Effector memory CD4-positive, alpha-beta T cell (primary cell): ENCODE results near the gene MPPED1.

Experiments used
- DNase-seq, 3 donors: peaks; one replicate each; pipeline ENCODE4 v3.0.0-alpha.2; 2020
- H3K27ac ChIP-seq: 2 replicates; pipeline ENCODE4 v1.7.0; 2013; ENCODE audit warnings: mild to moderate bottlenecking, low read length, moderate library complexity; ENCODE audit not compliant: insufficient read depth, poor library complexity, severe bottlenecking
- H3K27me3 ChIP-seq: replicated peaks from 2 replicates; pipeline ENCODE4 v1.7.0; 2013; ENCODE audit warnings: mild to moderate bottlenecking, low read length; ENCODE audit not compliant: insufficient read depth, control insufficient read depth, poor library complexity, severe bottlenecking
- H3K36me3 ChIP-seq: 2 replicates; pipeline ENCODE4 v1.7.0; 2013; ENCODE audit warnings: mild to moderate bottlenecking, low read length, moderate library complexity; ENCODE audit not compliant: control insufficient read depth, insufficient read depth
- H3K4me1 ChIP-seq: 2 replicates; pipeline ENCODE4 v1.7.0; 2013; ENCODE audit warnings: low read length, mild to moderate bottlenecking; ENCODE audit not compliant: control insufficient read depth, insufficient read depth, poor library complexity, severe bottlenecking
- H3K4me3 ChIP-seq: 2 replicates; pipeline ENCODE4 v1.7.0; 2013; ENCODE audit warnings: low read length, low read depth, mild to moderate bottlenecking; ENCODE audit not compliant: insufficient read depth, poor library complexity, severe bottlenecking
- H3K9me3 ChIP-seq: 2 replicates; pipeline ENCODE4 v1.7.0; 2013; ENCODE audit warnings: mild to moderate bottlenecking, low read length, moderate library complexity; ENCODE audit not compliant: control insufficient read depth

MPPED1 gene

DNA sequence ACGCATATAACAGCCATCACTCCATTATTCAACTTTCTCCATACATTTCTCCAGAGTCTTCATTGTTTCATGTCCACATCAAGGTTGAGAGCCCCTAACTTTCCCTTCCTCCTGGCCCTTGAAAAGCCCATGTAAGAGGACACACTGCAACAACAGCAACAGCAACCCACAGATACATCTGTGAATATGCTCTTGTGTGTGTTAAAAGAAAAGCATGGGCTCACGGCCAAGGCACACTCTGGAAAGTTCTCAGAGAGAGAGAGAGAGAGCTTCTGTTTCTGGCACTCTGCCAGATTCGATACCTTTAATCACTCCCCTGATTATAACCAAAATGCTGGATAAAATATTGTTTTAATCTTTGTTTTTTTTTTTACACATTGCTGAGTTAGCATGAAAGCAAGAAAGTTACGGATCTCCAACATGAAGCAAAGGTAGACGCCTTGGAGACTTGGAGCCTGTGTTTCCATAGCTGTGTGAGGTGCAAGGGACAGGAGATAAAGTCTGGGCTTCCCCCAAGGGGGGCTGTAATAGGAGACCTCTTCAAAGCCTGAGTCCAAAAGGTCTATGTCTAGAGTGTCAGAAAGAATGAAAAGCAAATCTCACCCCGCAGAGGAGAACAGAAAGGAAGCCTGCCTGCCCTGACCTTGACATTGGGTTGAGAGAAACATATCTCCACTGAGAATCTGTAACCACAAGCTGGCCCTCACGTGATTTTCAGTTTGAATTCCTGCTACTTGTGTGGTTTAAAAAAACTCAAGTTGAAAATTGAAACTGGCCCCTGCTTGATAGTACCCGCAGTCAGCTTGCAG lies 33.7 kb upstream of the MPPED1 start:
- DNase-seq: no peak
- Histone ChIP-seq H3K9me3 (no peaks in the 10 kb centered on the region), H3K27ac (no peak overlapping the region), H3K4me3 (no peak overlapping the region), H3K36me3 (no peaks in the 10 kb centered on the region), H3K4me1 (no peaks in the 10 kb centered on the region), H3K27me3 (no peaks in the 10 kb centered on the region)

DNA sequence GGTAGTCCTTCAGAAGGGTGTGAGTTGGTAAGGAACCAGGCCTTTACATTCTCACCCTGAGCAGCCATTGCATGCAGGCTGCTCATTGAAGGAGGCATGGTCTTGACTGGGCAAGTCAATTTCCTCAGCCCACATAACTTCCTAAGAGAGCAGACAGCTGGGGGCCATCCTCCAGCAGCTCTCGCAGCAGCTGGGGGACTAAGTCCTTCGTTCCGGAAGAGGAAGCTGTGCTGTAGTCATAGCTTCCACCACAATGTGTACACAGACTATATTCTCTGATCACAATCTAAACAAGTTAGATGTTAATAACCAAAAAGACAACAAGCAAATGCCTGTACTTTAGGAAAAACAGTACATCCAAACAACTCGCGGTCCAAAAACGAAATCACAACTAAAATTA lies 30.1 kb upstream of the MPPED1 start:
- Histone ChIP-seq H3K4me3 (no peak overlapping the region), H3K27ac (no peak overlapping the region), H3K4me1 (peaks cover 6% of the 10 kb centered on the region), H3K27me3 (no peaks in the 10 kb centered on the region), H3K9me3 (no peaks in the 10 kb centered on the region), H3K36me3 (no peaks in the 10 kb centered on the region)
- no peak for DNase-seq

- Histone ChIP-seq H3K27me3 (no peaks in the 10 kb centered on the region), H3K4me3 (no peak overlapping the region), H3K9me3 (no peaks in the 10 kb centered on the region), H3K4me1 (peaks cover 9% of the 10 kb centered on the region), H3K27ac (no peak overlapping the region), H3K36me3 (no peaks in the 10 kb centered on the region)
- DNase-seq: no peak
These were observed 27.0 kb upstream of the MPPED1 start for GRCh38 chr22:43384863-43385262.

DNA sequence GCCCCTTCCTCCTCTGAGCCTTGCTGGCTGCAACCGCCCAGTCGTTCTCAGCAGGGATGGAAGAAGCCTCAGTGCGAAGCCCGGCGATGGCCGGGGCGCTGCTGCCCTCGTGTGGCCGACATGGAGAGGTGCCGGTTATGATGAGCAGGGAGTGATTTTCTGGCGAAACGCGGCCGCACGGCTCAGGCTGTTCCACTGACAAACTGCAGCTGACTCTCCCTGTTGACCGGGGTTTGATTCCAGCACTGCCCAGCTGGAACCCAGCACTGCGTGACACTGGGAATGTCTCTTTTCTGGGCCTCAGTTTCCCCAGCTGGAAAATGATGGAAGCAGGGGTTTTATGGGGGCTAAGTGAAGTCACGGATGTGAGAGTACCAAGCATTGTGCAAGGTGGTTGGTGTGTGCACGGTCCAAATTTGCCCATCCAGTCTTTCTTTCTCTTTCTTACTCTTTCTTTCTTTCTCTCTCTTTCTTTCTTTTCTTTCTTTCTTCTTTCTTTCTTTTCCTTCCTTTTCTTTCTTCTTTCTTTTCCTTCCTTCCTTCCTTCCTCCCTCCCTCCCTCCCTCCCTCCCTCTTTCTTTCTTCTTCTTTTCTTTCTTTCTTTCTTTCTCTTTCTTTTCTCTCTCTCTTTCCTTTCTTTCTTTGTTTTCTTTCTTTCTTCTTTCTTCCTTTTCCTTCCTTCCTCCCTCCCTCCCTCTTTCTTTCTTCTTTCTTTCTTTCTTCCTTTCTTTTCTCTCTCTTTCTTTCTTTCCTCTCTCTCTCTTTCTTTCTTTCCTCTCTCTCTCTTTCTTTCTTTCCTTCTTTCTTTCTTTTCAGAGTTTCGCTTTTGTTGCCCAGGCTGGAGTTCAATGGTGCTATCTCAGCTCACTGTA lies 25.8 kb upstream of the MPPED1 start:
- Histone ChIP-seq H3K4me1 (peaks cover 9% of the 10 kb centered on the region), H3K9me3 (no peaks in the 10 kb centered on the region), H3K27me3 (no peaks in the 10 kb centered on the region), H3K36me3 (no peaks in the 10 kb centered on the region), H3K27ac (no peak overlapping the region), H3K4me3 (no peak overlapping the region)
- DNase-seq: peak; percentile 25 to 50 (median 36)

GRCh38 chr22:43387815-43388214 lies 24.0 kb upstream of the MPPED1 start:
- no peak overlapping the region for H3K4me3 ChIP-seq
- H3K27me3 ChIP-seq: no peaks in the 10 kb centered on the region
- no peaks in the 10 kb centered on the region for H3K9me3 ChIP-seq
- DNase-seq: no peak
- H3K27ac ChIP-seq: no peak overlapping the region
- no peaks in the 10 kb centered on the region for H3K36me3 ChIP-seq
- H3K4me1 ChIP-seq: peaks cover 9% of the 10 kb centered on the region

DNA sequence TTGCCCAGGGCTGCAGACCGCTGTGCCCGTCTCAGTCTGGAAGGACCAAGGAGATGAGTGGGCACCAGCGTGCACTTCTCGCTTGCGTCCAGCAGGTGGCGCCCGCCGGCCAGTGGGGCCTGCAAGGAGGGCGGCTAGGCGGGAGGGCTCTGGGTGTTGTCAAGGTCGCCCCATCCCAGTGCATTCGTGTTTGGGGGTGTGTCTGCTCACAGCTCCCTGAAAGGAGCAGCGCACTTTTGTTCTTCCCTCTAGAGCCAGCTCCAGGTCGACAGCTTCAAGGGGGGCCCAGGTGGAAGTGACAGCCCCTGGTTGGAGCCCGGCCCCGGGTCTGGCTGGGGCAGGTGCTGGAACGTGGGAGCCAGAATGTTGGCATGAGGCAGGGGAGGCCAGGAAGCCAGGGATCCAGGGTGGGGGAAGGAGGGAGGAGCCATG lies 23.4 kb upstream of the MPPED1 start:
- Histone ChIP-seq H3K27me3 (no peaks in the 10 kb centered on the region), H3K27ac (no peak overlapping the region), H3K9me3 (no peaks in the 10 kb centered on the region), H3K4me1 (peaks cover 9% of the 10 kb centered on the region), H3K36me3 (no peaks in the 10 kb centered on the region), H3K4me3 (no peak overlapping the region)
- peak; percentile 28 to 53 (median 36) for DNase-seq

DNA sequence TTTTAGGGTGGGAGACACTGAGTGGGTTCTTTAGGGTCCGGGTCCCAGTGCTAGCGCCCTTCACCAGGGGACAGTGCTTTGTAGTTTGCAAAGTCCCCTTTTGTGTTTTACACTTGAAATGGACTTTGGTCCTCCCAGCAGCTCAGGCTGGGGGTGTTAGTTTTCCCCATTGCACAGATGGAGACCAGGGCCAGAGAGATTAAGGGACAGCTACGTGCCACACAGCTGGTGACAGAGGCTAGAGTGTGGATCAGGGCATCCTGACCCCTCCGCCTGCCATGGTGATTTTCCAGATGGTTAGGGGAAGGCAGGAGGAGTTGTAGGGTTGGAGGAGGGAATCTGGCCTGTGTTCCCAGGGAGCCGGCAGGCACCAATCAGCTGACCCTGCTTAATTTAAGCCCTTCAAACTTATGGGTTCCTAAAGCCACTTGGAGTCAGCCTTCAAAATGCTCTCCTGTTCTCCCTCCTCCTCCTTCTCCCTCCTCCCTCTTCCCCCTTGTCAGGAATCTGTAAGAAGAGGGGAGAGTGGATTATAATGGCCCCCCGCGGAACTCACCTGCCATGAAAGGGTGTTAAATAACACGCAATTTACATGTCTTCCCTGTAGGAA lies 22.5 kb upstream of the MPPED1 start:
- no peak for DNase-seq
- Histone ChIP-seq H3K27ac (no peak overlapping the region), H3K27me3 (no peaks in the 10 kb centered on the region), H3K4me1 (peaks cover 9% of the 10 kb centered on the region), H3K36me3 (no peaks in the 10 kb centered on the region), H3K9me3 (no peaks in the 10 kb centered on the region), H3K4me3 (no peak overlapping the region)

GRCh38 chr22:43390166-43390565 lies 21.6 kb upstream of the MPPED1 start:
- H3K27ac ChIP-seq: no peak overlapping the region
- H3K4me1 ChIP-seq: peaks cover 9% of the 10 kb centered on the region
- H3K4me3 ChIP-seq: no peak overlapping the region
- H3K9me3 ChIP-seq: no peaks in the 10 kb centered on the region
- no peak for DNase-seq
- H3K36me3 ChIP-seq: no peaks in the 10 kb centered on the region
- H3K27me3 ChIP-seq: no peaks in the 10 kb centered on the region

- Histone ChIP-seq H3K36me3 (no peaks in the 10 kb centered on the region), H3K9me3 (no peaks in the 10 kb centered on the region), H3K27ac (no peak overlapping the region), H3K4me3 (no peak overlapping the region), H3K4me1 (peaks cover 4% of the 10 kb centered on the region), H3K27me3 (no peaks in the 10 kb centered on the region)
- DNase-seq: no peak
These were observed 20.9 kb upstream of the MPPED1 start for GRCh38 chr22:43390872-43391271.

DNA sequence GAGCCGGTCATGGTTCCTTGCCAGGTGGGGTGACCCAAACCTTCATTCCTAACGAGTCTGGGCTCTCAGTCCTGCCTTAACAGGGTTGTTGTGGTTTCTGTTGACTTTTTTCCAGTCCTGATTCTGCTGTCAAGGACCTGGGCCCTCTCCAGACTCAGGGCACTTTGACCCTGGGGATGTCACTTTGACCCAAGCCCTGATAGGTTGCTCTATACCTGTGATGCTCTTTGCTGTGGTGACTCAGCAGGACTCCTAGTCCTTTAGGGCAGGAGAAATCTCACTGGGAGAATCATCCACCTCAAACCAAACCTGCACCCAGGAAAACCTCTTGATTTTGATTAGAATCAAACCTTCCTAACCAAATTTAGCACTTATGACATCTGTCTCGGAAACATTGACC lies 20.5 kb upstream of the MPPED1 start:
- Histone ChIP-seq H3K36me3 (no peaks in the 10 kb centered on the region), H3K4me3 (no peak overlapping the region), H3K27me3 (no peaks in the 10 kb centered on the region), H3K27ac (no peak overlapping the region), H3K4me1 (peaks cover 3% of the 10 kb centered on the region), H3K9me3 (no peaks in the 10 kb centered on the region)
- no peak for DNase-seq
